ENCODE data around the gene PUM2.
"Not testable (repeated sequence)": the region's sequence is repeated elsewhere in the genome, so short reads cannot be mapped to it uniquely, and the experiment has no call there.

Gene PUM2

DNA sequence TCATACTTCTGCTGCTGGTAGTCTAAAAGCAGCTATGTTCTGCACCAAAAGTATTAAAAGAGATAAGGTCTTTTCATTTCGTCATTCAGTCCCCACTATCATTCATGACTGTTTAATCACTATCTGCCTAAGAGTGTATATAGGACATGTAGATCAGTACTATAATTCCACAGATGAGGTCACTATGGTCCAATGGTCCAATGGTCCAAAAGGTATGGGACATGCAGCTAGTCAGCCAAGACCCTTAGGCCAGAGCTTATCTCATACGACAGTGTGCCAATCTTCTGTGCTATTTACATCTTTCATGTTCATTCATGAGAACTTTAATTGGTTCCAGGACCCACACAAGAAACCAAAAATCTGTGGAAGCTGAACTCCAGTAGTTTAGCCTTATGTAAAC, 83.1 kb downstream of the PUM2 start:
- TF ChIP-seq TAF1 (IDR thresholded peaks at IDR 0.05; ENCODE audit: borderline replicate concordance, low read depth, low read length): no peak
- no peak for TF ChIP-seq POLR2A (IDR thresholded peaks at IDR 0.05; ENCODE audit: low read depth, low read length)
- TF ChIP-seq POLR2AphosphoS5 (IDR thresholded peaks at IDR 0.05; ENCODE audit: low read depth, low read length): no peak
- DNase-seq (ENCODE audit: insufficient read length): no peak
- FAIRE-seq: peak; percentile 9

DNA sequence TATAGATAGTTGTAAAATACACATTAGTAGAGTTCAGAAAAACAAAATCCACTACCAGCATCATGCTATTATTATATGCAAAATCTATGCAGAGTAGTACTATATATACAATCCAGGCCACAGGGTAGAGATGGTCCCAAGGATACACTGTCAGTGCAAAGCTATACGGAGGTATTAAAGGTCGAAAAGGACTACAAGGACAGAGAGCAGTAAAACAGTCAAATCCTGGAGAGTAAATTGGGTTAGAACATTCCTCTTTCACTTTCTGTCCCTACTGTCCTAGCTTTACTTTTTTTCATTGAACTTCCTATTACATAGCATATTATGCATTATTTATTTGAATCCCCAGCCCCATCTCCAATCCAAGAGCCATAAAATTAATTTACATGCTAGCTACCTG, 86.0 kb downstream of the PUM2 start:
- no peak for FAIRE-seq
- TF ChIP-seq TAF1 (IDR thresholded peaks at IDR 0.05; ENCODE audit: borderline replicate concordance, low read depth, low read length): no peak
- no peak for TF ChIP-seq POLR2A (IDR thresholded peaks at IDR 0.05; ENCODE audit: low read depth, low read length)
- no peak for TF ChIP-seq POLR2AphosphoS5 (IDR thresholded peaks at IDR 0.05; ENCODE audit: low read depth, low read length)
- no peak for DNase-seq (ENCODE audit: insufficient read length)

DNA sequence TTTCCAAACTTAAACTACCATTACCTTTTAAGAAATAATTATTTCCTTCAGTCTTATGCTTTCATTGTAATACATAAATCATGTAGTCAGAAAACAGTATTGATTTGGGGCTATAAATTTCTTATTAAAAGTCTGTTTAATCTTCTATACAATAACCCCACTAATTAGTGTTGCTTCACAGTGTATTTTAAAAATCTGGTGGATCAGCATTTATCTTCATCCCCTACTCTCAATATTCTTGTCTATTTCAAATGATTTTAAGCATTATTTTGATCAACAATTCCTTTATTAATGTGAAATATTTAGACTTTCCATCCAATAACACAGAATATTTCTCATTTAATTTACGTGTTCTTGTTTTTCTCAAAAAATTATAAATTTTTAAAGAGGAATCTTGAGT, 93.2 kb downstream of the PUM2 start:
- TF ChIP-seq POLR2A (IDR thresholded peaks at IDR 0.05; ENCODE audit: low read depth, low read length): no peak
- TF ChIP-seq POLR2AphosphoS5 (IDR thresholded peaks at IDR 0.05; ENCODE audit: low read depth, low read length): no peak
- TF ChIP-seq TAF1 (IDR thresholded peaks at IDR 0.05; ENCODE audit: borderline replicate concordance, low read depth, low read length): no peak
- DNase-seq (ENCODE audit: insufficient read length) (no peak), FAIRE-seq (no peak)

DNA sequence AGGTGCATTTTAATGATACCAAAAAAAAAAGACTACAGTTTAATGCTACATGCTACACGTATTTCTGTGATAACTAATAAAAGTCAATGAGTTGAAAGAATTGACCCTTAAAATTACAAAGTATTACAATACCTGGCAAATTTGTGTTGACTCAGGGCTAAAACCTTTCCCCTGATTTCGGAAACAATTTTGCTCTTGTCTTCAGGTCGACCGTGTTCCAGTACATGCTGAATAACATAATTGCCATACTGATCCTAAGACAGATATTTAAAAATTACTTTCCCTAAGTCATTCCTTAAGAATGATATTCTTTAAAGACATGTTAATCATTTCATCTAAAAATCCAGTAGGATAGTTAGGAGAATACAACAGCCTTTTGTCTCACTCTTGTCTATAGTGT, 95.9 kb downstream of the PUM2 start:
- DNase-seq (ENCODE audit: insufficient read length): no peak
- TF ChIP-seq TAF1 (IDR thresholded peaks at IDR 0.05; ENCODE audit: borderline replicate concordance, low read depth, low read length) (no peak), POLR2AphosphoS5 (IDR thresholded peaks at IDR 0.05; ENCODE audit: low read depth, low read length) (no peak)
- FAIRE-seq: no peak

DNA sequence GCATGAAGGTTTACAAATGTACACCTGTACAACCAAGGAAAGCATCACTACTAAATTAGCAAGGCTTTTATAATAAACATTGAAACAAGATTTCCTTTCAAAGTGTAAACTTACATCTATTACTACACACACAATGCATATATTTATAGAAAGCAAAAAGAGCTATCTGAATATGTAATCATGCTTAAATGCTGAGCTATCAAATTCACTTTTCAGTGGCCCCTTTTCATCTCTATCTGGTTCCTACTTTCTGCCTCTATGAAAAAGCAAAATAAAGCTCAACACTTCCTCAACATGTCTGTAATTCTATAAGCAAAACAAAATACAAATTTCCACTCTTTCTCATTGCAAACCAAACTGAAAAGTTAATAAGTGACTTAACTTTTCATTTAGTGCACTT, 100.2 kb downstream of the PUM2 start:
- TF ChIP-seq TAF1 (IDR thresholded peaks at IDR 0.05; ENCODE audit: borderline replicate concordance, low read depth, low read length): no peak
- TF ChIP-seq POLR2A (IDR thresholded peaks at IDR 0.05; ENCODE audit: low read depth, low read length): no peak
- no peak for TF ChIP-seq POLR2AphosphoS5 (IDR thresholded peaks at IDR 0.05; ENCODE audit: low read depth, low read length)
- FAIRE-seq (no peak), DNase-seq (ENCODE audit: insufficient read length) (no peak)

DNA sequence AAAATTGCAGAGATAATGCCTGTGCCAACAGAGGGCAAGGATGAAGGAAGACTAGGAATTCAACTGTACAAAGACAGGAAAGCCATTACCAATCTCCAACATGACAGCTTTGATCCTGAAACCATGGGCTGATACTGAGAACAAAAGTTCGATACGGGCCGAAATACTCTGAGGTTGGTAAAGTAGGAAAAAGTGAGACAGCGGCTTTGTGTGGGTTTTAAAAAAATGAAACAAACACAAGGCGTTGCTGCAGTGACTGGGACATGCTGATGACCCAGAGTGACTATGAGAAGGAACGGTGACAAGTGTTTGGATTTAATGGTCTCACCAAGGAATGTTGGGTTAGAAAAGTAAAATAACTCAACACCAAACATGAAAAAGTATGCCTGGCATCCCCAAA, 101.5 kb downstream of the PUM2 start:
- TF ChIP-seq POLR2AphosphoS5 (IDR thresholded peaks at IDR 0.05; ENCODE audit: low read depth, low read length) (no peak), POLR2A (IDR thresholded peaks at IDR 0.05; ENCODE audit: low read depth, low read length) (no peak; the same call in 1 of the 2 replicates), TAF1 (IDR thresholded peaks at IDR 0.05; ENCODE audit: borderline replicate concordance, low read depth, low read length) (no peak)
- DNase-seq (ENCODE audit: insufficient read length) (no peak), FAIRE-seq (no peak)

DNA sequence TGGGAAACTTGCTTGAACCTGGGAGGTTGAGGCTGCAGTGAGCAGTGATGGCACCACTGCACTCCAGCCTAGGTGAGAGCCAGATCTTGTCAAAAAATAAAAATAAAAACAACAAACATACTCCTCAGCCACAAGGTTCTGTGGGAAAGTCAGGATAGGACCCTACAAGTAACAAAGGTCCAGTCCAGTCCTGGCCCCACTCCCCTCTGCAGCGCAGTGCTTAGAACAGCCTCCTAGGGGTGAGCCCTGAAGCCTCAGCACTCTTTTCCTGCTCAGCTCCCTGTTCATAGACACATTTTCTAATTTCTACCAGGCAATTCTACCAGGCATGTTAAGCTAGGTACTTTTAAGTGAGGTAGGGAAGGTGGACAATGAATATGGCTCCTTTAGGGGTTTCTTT, 103.6 kb downstream of the PUM2 start:
- TF ChIP-seq TAF1 (IDR thresholded peaks at IDR 0.05; ENCODE audit: borderline replicate concordance, low read depth, low read length): no peak
- TF ChIP-seq POLR2A (IDR thresholded peaks at IDR 0.05; ENCODE audit: low read depth, low read length): no peak
- TF ChIP-seq POLR2AphosphoS5 (IDR thresholded peaks at IDR 0.05; ENCODE audit: low read depth, low read length): no peak
- no peak for FAIRE-seq
- no peak for DNase-seq (ENCODE audit: insufficient read length)

DNA sequence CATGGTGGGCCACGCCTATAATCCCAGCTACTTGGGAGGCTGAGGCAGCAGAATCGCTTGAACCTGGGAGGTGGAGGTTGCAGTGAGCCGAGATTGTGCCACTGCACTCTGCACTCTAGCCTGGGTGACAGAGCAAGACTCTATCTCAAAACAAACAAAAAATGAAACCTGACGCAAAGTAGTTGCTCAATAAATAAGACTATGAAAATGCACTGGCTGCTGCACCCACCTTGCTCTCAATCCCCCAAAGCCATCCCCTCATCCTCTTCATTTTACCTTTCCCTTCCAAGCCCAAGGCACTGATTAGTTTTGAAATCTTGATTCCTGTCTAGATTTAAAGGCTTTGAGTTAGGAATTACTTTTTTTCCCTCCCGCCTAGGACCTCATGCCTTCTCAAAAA, 107.0 kb downstream of the PUM2 start:
- not testable (repeated sequence) for DNase-seq (ENCODE audit: insufficient read length); FAIRE-seq
- TF ChIP-seq POLR2AphosphoS5 (IDR thresholded peaks at IDR 0.05; ENCODE audit: low read depth, low read length): 0 out of 2 replicates have a peak, but pooled peaks have one; percentile 14

DNA sequence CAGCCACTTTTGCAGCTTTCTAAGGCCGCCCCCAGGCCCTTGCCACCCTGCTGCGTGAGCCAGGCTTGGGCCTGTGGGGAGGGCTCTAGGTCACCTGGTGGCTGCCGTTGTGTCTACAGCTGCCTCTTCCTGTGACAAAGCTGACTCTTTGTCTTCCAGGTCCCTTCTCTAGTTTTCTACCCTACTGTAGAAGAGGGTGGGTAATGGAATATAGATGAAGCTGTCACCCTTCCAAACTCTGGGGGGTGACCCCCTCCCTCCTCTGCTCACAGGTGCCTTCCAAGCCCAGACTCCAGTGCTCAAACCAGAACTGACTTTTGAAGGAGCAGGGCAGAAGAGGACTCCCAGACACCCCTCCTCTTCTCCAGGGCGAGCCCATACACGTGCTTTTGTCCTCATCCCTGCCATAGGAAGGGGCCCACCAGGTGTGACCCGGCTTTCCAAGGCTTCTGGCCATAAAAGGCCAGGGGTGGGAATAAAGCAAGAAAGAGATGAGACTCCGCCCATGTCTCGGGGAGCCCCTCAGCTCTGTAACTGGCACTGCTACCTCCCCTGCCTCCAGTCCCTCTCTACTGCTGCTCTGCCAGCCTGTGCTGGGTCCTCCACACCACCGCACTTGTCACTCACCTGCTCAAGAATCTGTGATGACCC, 107.8 kb downstream of the PUM2 start:
- no peak for TF ChIP-seq POLR2A (IDR thresholded peaks at IDR 0.05; ENCODE audit: low read depth, low read length)
- TF ChIP-seq POLR2AphosphoS5 (IDR thresholded peaks at IDR 0.05; ENCODE audit: low read depth, low read length): no peak
- TF ChIP-seq TAF1 (IDR thresholded peaks at IDR 0.05; ENCODE audit: borderline replicate concordance, low read depth, low read length): no peak
- FAIRE-seq: no peak
- DNase-seq (ENCODE audit: insufficient read length): no peak

DNA sequence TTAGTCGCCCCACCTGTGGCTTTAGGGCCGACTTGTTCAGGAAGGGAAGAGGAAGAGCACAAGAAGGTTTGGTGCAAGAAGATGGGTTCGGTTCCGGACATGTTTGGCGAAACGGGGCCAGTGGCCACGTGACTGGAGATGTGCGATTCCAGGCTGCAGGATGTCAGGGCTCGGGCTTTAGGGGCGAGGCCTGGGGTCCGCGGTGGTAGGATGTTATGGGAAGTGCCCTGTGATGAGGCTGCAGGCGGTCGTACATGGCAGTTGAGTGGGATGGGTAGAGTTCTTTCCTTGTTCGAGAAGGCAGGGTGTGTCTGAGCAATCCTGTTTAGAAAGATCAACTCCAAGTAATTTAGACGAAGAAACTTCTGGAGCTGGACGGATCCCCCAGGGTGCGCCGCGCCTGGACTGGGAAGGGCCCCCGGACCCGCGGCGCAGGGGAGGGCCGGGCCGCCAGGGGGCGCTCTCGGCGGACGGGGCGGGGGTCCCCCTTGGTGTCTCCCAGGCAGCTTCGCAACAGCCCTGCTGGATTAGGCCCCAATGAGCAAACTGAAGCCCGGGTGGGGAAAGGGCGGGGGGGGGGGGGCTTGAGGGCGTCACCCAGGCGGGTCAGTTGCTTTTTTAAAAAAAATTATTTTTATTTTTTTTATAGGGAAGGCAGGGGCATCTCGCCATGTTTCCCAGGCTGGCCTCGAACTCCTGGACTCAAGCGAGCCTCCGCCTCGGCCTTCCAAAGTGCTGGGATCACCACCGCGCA, 108.5 kb downstream of the PUM2 start:
- DNase-seq (ENCODE audit: insufficient read length) (no peak), FAIRE-seq (no peak)
- TF ChIP-seq POLR2AphosphoS5 (IDR thresholded peaks at IDR 0.05; ENCODE audit: low read depth, low read length): 0 out of 2 replicates have a peak, but pooled peaks have one; percentile 48
- no peak for TF ChIP-seq TAF1 (IDR thresholded peaks at IDR 0.05; ENCODE audit: borderline replicate concordance, low read depth, low read length)

DNA sequence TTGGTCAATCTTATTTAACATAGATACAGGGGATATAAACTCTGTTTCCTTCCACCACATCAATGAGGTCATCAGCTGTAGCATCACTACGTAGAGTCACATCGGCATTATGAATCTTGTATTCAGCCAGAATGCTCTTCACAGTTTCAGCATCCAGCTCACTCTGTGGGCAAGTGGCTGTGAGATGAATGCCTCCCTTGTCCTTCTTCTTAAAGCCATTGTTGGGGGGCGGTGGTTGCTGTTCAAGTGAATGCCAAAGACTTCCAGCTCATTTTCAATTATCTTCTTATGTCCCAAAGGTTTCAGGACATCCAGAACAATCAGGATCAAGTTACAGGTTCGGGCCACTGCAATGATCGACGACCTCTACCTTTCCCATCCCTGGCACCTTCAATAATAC, 110.4 kb downstream of the PUM2 start:
- DNase-seq (ENCODE audit: insufficient read length): not testable (repeated sequence)
- FAIRE-seq: peak; percentile 48

DNA sequence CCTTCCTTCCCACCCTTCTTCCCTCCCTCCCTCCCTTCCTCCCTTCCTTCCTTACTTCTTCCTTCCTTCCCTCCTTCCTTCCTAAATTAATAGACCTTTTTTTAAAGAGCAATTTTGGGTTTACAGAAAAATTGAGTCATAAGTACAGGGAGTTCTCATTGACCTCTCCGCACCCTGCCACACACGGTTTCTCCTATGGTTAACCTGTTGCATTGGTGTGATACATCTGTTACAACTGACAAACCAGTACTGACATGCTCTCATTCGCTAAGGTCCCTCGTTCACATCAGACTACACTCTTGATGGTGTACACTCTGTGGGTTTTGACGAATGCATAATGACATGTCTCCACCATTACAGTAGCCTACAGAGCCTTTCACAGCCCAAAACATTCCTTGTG, 114.1 kb downstream of the PUM2 start:
- FAIRE-seq: no peak
- TF ChIP-seq TAF1 (IDR thresholded peaks at IDR 0.05; ENCODE audit: borderline replicate concordance, low read depth, low read length): no peak
- TF ChIP-seq POLR2AphosphoS5 (IDR thresholded peaks at IDR 0.05; ENCODE audit: low read depth, low read length): no peak
- no peak for TF ChIP-seq POLR2A (IDR thresholded peaks at IDR 0.05; ENCODE audit: low read depth, low read length)
- DNase-seq (ENCODE audit: insufficient read length): no peak

All from GM12892 (cell line).